Stimulated activated naive B cell treated with anti-CD40 and anti-IgM and Interleukin-4, amounts not matched to agents 10 μg/mL and 1 μg/mL and 100 μg/mL, for 72 hours (primary cell): ENCODE measurements around the gene GDF7.

Experiments
- ATAC-seq, 2 donors: fragments of 150-1000 bp; cut with Tn5 transposase; replicated peaks; 2 replicates each; pipeline ENCODE4 v1.10.0; 2021; ENCODE audit warnings: moderate library complexity in 1 of 2
- DNase-seq: peaks from one replicate; pipeline ENCODE4 v3.0.0; 2021
- H3K27ac Mint-ChIP-seq: one replicate; pipeline ENCODE4 v1.8.0; 2022; ENCODE audit warnings: mild to moderate bottlenecking, mixed read lengths
- H3K27me3 Mint-ChIP-seq, 2 donors: one replicate each; pipeline ENCODE4 v1.8.0; 2022; ENCODE audit warnings: mixed read lengths in 2 of 2
- H3K36me3 Mint-ChIP-seq, 2 donors: one replicate each; pipeline ENCODE4 v1.8.0; 2022; ENCODE audit warnings: mixed read lengths in 2 of 2, mild to moderate bottlenecking in 1 of 2
- H3K4me1 Mint-ChIP-seq, 2 donors: one replicate each; pipeline ENCODE4 v1.8.0; 2022; ENCODE audit warnings: mixed read lengths in 2 of 2, mild to moderate bottlenecking in 1 of 2
- H3K4me3 Mint-ChIP-seq, 2 donors: one replicate each; pipeline ENCODE4 v1.8.0; 2022; ENCODE audit warnings: mild to moderate bottlenecking in 2 of 2, mixed read lengths in 2 of 2, moderate library complexity in 1 of 2
- H3K9me3 Mint-ChIP-seq, 2 donors: one replicate each; pipeline ENCODE4 v1.8.0; 2022; ENCODE audit warnings: mixed read lengths in 2 of 2, mild to moderate bottlenecking in 1 of 2

GDF7 gene

GRCh38 chr2:20624884-20625485 is 42.0 kb upstream of the GDF7 start:
- no peak for ATAC-seq
- no peak overlapping the region for H3K27ac Mint-ChIP-seq
- H3K4me3 Mint-ChIP-seq, result no peak overlapping the region
- H3K9me3 Mint-ChIP-seq, result no peaks in the 10 kb centered on the region
- H3K27me3 Mint-ChIP-seq, result no peaks in the 10 kb centered on the region
- no peak for DNase-seq
- peaks cover 31 to 42% of the 10 kb centered on the region in 2 donors for H3K36me3 Mint-ChIP-seq
- peaks cover 0 to 2% of the 10 kb centered on the region in 2 donors for H3K4me1 Mint-ChIP-seq

- no peaks in the 10 kb centered on the region for H3K27me3 Mint-ChIP-seq
- peaks cover 0 to 1% of the 10 kb centered on the region in 2 donors for H3K4me1 Mint-ChIP-seq
- no peak overlapping the region for H3K4me3 Mint-ChIP-seq
- no peak for ATAC-seq
- no peak overlapping the region for H3K27ac Mint-ChIP-seq
- no peaks in the 10 kb centered on the region for H3K9me3 Mint-ChIP-seq
- H3K36me3 Mint-ChIP-seq, result peaks cover 28 to 35% of the 10 kb centered on the region in 2 donors
- no peak for DNase-seq
Measured at GRCh38 chr2:20625491-20626391, 41.2 kb upstream of the GDF7 start.

GRCh38 chr2:20626392-20626697 is 40.6 kb upstream of the GDF7 start:
- no peaks in the 10 kb centered on the region for H3K9me3 Mint-ChIP-seq
- H3K27me3 Mint-ChIP-seq, result no peaks in the 10 kb centered on the region
- ATAC-seq, result no peak
- DNase-seq, result no peak
- H3K27ac Mint-ChIP-seq, result no peak overlapping the region
- H3K4me3 Mint-ChIP-seq, result no peak overlapping the region
- no peaks in the 10 kb centered on the region for H3K4me1 Mint-ChIP-seq
- H3K36me3 Mint-ChIP-seq, result peaks cover 26 to 29% of the 10 kb centered on the region in 2 donors

GRCh38 chr2:20626698-20627513 is 40.0 kb upstream of the GDF7 start:
- no peak for ATAC-seq
- H3K36me3 Mint-ChIP-seq, result peaks cover 27 to 34% of the 10 kb centered on the region in 2 donors
- no peak for DNase-seq
- no peak overlapping the region for H3K4me3 Mint-ChIP-seq
- no peaks in the 10 kb centered on the region for H3K27me3 Mint-ChIP-seq
- H3K9me3 Mint-ChIP-seq, result no peaks in the 10 kb centered on the region
- no peaks in the 10 kb centered on the region for H3K4me1 Mint-ChIP-seq
- H3K27ac Mint-ChIP-seq, result no peak overlapping the region

- Mint-ChIP-seq H3K9me3 (no peaks in the 10 kb centered on the region), H3K36me3 (peaks cover 23 to 33% of the 10 kb centered on the region in 2 donors), H3K4me1 (no peaks in the 10 kb centered on the region), H3K27ac (no peak overlapping the region), H3K4me3 (no peak overlapping the region), H3K27me3 (no peaks in the 10 kb centered on the region)
- no peak for ATAC-seq
- no peak for DNase-seq
Measured at GRCh38 chr2:20627712-20628380, 39.1 kb upstream of the GDF7 start.

GRCh38 chr2:20629181-20629580 is 37.8 kb upstream of the GDF7 start:
- no peaks in the 10 kb centered on the region for H3K9me3 Mint-ChIP-seq
- H3K27me3 Mint-ChIP-seq, result no peaks in the 10 kb centered on the region
- H3K4me1 Mint-ChIP-seq, result peaks cover 0 to 4% of the 10 kb centered on the region in 2 donors
- H3K27ac Mint-ChIP-seq, result no peak overlapping the region
- no peak for DNase-seq
- H3K4me3 Mint-ChIP-seq, result no peak overlapping the region
- ATAC-seq, result no peak
- H3K36me3 Mint-ChIP-seq, result peaks cover 23 to 25% of the 10 kb centered on the region in 2 donors

DNA sequence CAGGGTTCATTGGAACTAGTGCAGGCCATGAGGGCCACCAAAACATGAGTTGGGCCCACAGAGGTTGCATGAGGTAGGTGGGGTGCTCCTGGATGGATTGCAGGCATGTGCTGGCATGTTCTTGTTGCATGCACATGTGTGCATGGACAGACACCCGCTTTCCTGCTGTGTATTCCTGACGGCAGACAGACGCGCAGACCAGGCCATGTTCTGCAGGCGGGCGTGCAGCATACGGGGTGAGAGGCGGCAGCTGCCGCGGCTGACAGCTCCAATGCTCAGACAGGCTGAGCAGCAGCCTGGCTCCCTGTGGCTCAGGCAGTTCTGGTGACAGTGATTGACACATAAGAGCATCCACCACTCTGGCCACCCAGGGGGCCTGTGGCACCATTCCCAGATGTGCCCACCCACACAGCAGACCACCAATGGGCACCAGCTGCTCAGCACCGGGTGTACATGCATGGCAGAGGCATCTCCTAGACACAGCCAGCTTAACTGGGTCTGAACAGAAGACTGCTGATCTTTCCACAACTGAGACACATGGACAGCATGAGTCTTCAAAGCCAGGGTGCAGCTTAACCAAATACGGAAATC is 37.3 kb upstream of the GDF7 start:
- H3K4me1 Mint-ChIP-seq, result peaks cover 0 to 4% of the 10 kb centered on the region in 2 donors

GRCh38 chr2:20630967-20631366 is 36.0 kb upstream of the GDF7 start:
- Mint-ChIP-seq H3K27me3 (no peaks in the 10 kb centered on the region), H3K4me1 (peaks cover 9 to 12% of the 10 kb centered on the region in 2 donors), H3K9me3 (no peaks in the 10 kb centered on the region), H3K36me3 (peaks cover 27 to 29% of the 10 kb centered on the region in 2 donors), H3K4me3 (no peak overlapping the region), H3K27ac (no peak overlapping the region)
- no peak for DNase-seq
- ATAC-seq, result no peak

More for the DNA sequence above, 37.3 kb upstream of the GDF7 start:
- Mint-ChIP-seq H3K27ac (no peak overlapping the region), H3K9me3 (no peaks in the 10 kb centered on the region), H3K4me3 (no peak overlapping the region), H3K36me3 (peaks cover 24 to 25% of the 10 kb centered on the region in 2 donors), H3K27me3 (no peaks in the 10 kb centered on the region)
- ATAC-seq (no peak), DNase-seq (no peak)

DNA sequence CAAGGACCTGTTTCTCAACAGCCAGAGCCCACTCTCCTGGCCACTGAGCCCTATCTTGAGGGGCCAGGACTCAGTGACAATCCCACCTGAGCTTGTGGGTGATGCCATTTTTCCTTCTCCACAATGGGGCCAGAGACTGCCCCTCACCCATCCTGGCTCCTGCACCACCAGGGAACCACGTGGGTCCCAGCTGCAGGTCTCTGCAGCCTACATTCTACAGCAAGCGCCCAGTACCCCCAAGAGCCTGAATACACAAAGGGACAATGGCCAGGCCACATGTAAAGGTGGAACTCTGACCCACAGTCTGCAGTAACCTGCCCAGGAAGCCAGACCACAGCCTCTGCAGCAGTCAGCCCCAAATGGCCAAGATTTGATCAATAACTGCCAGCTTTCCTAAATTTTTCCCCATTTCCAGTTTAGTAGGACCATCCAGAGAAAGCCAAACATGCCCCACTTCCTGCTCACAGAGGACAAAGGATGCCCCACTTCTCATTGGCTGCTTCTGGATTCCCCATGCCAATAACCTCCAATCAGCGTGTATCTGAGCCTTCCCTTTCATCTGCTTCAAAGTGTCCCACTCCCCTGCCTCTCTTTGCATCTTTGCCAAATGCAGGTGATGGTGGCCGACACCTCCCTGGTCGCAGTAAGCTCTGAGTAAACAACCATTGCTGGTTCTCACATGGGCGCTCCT is 35.2 kb upstream of the GDF7 start:
- H3K27me3 Mint-ChIP-seq, result no peaks in the 10 kb centered on the region
- peaks cover 25 to 27% of the 10 kb centered on the region in 2 donors for H3K36me3 Mint-ChIP-seq
- no peak overlapping the region for H3K4me3 Mint-ChIP-seq
- no peak for DNase-seq
- H3K27ac Mint-ChIP-seq, result no peak overlapping the region
- H3K9me3 Mint-ChIP-seq, result no peaks in the 10 kb centered on the region
- no peak for ATAC-seq
- peaks cover 12% of the 10 kb centered on the region in 2 donors for H3K4me1 Mint-ChIP-seq

DNA sequence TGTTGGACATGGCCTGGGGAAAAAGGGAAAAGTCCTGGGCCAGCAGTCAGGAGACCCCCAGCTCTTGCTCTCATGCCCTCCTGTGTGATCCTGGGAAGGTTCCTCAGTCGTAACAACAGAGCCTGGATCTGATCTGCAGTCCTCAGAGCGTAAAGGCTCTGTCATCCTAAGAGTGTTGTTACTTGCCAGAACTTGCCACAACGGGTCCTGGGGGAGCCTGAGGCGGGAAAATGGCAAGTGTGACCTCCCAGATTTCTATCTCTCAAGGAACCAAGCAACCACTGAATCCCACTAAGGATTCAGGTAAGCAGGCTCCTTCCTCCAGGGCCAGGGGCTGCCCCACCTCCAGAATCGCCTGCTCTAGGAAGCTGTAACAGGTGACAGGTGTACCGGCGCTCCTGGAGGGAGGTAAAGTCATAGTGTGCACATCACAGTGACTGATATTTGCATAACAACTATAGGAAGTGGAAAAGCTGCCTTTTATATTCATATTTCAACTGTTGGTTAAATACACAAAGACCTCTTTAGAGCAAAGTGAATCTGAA is 34.4 kb upstream of the GDF7 start:
- Mint-ChIP-seq H3K27ac (peak overlapping the region; percentile 25), H3K4me3 (no peak overlapping the region), H3K36me3 (peaks cover 24 to 26% of the 10 kb centered on the region in 2 donors), H3K9me3 (no peaks in the 10 kb centered on the region), H3K27me3 (no peaks in the 10 kb centered on the region), H3K4me1 (peaks cover 12% of the 10 kb centered on the region in 2 donors)
- ATAC-seq (no peak), DNase-seq (no peak)

GRCh38 chr2:20633001-20633400 is 33.9 kb upstream of the GDF7 start:
- ATAC-seq, result no peak
- Mint-ChIP-seq H3K9me3 (no peaks in the 10 kb centered on the region), H3K4me3 (no peak overlapping the region)

DNA sequence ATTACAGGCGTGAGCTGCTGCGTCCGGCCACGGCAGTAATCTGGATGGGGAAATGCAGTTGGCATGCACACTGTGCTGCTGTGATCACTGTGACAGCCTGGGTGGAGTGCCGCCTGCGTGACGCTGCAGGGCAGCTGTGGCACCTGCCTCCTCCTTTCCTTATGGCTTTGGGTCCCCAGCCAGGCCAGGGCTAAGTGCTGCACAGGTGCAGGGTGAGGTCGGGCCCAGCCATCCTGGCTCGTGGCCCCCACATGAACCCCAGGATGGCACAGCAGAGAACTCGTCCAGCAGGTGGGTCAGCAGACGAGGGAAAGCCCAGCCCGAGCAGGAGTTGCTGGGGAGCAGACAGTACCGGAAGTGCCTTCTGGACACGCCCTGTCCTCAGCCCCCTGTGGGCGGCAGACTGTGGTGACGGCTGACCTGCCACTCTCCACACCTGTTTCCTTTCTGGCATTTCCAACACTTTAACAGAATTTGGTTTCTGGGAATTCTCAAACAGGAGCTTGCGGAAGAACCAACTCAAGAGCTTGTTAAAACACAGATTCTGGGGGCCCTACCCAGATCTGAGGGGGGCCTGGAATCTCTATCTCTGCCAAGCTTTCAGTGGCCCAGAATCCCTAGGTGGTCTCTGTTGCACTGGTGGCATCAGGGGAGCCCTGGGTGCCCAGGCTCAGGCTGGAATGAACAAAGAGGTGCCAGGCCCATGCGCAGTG is 33.0 kb upstream of the GDF7 start:
- Mint-ChIP-seq H3K27ac (peak overlapping the region; percentile 47), H3K9me3 (no peaks in the 10 kb centered on the region), H3K4me3 (no peak overlapping the region), H3K4me1 (peaks cover 12% of the 10 kb centered on the region in 2 donors), H3K36me3 (peaks cover 23 to 26% of the 10 kb centered on the region in 2 donors), H3K27me3 (no peaks in the 10 kb centered on the region)
- ATAC-seq, result no peak
- DNase-seq, result no peak

More at GRCh38 chr2:20633001-20633400, 33.9 kb upstream of the GDF7 start:
- H3K36me3 Mint-ChIP-seq, result peaks cover 21 to 26% of the 10 kb centered on the region in 2 donors
- peaks cover 12% of the 10 kb centered on the region in 2 donors for H3K4me1 Mint-ChIP-seq
- no peak overlapping the region for H3K27ac Mint-ChIP-seq
- H3K27me3 Mint-ChIP-seq, result no peaks in the 10 kb centered on the region
- no peak for DNase-seq
